HG02885 (cell line): ENCODE measurements around the gene SLC25A10.

ENCODE experiments used
- ATAC-seq: cut with Tn5 transposase; IDR thresholded peaks from one replicate; pipeline ENCODE4 v1.9.1; 2021; ENCODE audit warnings: mild to moderate bottlenecking; ENCODE audit not compliant: unreplicated experiment, poor library complexity

SLC25A10 gene

GRCh38 chr17:81741049-81741593 lies 29.0 kb downstream of the SLC25A10 start:
- ATAC-seq = no peak

GRCh38 chr17:81741594-81742452 lies 29.7 kb downstream of the SLC25A10 start:
- ATAC-seq = no peak
